Mesothelial cell of epicardium (in vitro differentiated cells): Measurements from ENCODE around the gene ADRM1. TPM values are rescaled to one million over a fixed set of nuclear protein-coding genes. Genes with fewer than 3 reads are reported as not detected.

Source experiments
- DNase-seq, 2 experiments: peaks; one replicate each; pipeline ENCODE4 v3.0.0; 2021; ENCODE audit warnings: low spot score in 2 of 2; ENCODE audit not compliant: unreplicated experiment in 2 of 2
- H3K27ac Mint-ChIP-seq: 2 replicates; pipeline ENCODE4 v1.8.0; 2021; ENCODE audit warnings: mixed read lengths
- H3K27me3 Mint-ChIP-seq: 2 replicates; pipeline ENCODE4 v1.8.0; 2021; ENCODE audit warnings: low read depth, mixed read lengths
- H3K36me3 Mint-ChIP-seq: 2 replicates; pipeline ENCODE4 v1.8.0; 2021; ENCODE audit warnings: mixed read lengths
- H3K4me1 Mint-ChIP-seq: 2 replicates; pipeline ENCODE4 v1.8.0; 2021; ENCODE audit warnings: mixed read lengths
- H3K4me3 Mint-ChIP-seq: 2 replicates; pipeline ENCODE4 v1.8.0; 2021; ENCODE audit warnings: mild to moderate bottlenecking, moderate library complexity, mixed read lengths
- H3K9me3 Mint-ChIP-seq: 2 replicates; pipeline ENCODE4 v1.8.0; 2021; ENCODE audit warnings: mixed read lengths
- total RNA-seq: library from RNA; stranded (reverse); gene quantifications from 3 replicates; pipeline ENCODE4 v1.2.1, GENCODE V29; 2021
- TF ChIP-seq, protein P1 (sequence below): fragments of 200-600 bp; sonication (generic); IDR thresholded peaks from one replicate; pipeline ENCODE4 v1.5.0; 2021; ENCODE audit warnings: antibody characterized with exemption; ENCODE audit not compliant: unreplicated experiment

Gene ADRM1
- total RNA-seq, 1 donor from 2014 or later: 59.0 TPM

DNA sequence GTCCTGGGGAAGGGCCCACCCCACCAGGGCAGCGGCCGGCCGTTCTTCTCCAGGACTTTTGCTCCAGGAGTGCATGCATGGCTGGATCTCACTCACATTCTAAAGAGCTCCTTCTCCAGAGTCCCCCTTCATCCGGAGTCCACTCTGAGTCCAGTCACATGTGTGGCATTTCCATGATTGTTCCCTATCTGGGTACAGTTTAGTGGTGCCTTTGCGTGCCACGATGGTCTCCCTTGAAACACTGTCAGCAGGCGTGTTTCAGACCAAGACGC, 43.6 kb upstream of the ADRM1 start:
- DNase-seq: no peak
- Mint-ChIP-seq H3K27me3 (no peaks in the 10 kb centered on the region), H3K9me3 (no peaks in the 10 kb centered on the region), H3K27ac (no peak overlapping the region), H3K4me1 (no peaks in the 10 kb centered on the region), H3K36me3 (peaks cover 24% of the 10 kb centered on the region), H3K4me3 (no peak overlapping the region)
- TF ChIP-seq, protein P1, sequence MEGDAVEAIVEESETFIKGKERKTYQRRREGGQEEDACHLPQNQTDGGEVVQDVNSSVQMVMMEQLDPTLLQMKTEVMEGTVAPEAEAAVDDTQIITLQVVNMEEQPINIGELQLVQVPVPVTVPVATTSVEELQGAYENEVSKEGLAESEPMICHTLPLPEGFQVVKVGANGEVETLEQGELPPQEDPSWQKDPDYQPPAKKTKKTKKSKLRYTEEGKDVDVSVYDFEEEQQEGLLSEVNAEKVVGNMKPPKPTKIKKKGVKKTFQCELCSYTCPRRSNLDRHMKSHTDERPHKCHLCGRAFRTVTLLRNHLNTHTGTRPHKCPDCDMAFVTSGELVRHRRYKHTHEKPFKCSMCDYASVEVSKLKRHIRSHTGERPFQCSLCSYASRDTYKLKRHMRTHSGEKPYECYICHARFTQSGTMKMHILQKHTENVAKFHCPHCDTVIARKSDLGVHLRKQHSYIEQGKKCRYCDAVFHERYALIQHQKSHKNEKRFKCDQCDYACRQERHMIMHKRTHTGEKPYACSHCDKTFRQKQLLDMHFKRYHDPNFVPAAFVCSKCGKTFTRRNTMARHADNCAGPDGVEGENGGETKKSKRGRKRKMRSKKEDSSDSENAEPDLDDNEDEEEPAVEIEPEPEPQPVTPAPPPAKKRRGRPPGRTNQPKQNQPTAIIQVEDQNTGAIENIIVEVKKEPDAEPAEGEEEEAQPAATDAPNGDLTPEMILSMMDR: no peak

DNA sequence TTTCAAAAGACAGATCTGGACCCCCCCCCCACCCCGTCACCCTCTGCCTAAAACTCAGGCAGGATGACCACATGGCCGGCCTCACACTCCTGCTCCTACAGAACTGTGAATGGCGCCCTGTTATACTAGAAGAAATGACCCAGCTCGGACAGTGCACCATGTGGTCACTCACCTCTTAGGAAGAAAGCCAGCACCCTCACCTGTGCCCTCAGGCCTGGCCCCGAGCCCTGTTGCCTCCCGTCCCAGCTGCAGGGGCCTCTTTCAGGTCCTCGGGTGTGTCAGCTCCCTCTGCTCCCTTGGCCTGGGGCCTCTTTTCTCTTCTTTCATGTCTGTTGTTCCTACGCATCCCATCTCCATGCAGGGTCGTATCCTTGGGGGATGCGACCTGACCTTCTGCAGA, 40.7 kb upstream of the ADRM1 start:
- DNase-seq: no peak
- H3K9me3 Mint-ChIP-seq: peaks cover 7% of the 10 kb centered on the region
- TF ChIP-seq, protein P1: no peak
- H3K4me3 Mint-ChIP-seq: no peak overlapping the region
- H3K4me1 Mint-ChIP-seq: no peaks in the 10 kb centered on the region
- H3K27me3 Mint-ChIP-seq: no peaks in the 10 kb centered on the region
- H3K36me3 Mint-ChIP-seq: peaks cover 39% of the 10 kb centered on the region
- H3K27ac Mint-ChIP-seq: no peak overlapping the region

DNA sequence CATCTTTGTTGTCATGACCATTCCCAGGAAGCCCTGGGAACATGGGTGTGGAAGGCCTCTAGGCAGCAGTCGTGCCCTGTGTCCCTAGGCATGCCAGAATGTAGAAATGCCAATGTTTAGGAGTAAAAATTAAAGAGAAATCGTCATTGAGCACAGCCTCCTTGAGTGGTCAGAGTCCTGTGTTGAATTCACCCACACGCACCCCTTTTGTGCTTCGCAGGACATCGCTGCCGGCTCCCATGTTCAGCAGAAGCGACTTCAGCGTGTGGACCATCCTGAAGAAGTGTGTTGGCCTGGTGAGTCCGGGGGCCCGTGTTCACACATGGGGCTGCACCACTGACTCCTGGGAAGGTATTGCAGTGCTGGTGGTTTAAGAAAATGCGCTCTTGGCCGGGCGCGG, 39.4 kb upstream of the ADRM1 start:
- Mint-ChIP-seq H3K4me1 (no peaks in the 10 kb centered on the region), H3K27me3 (no peaks in the 10 kb centered on the region), H3K4me3 (no peak overlapping the region), H3K36me3 (peaks cover 43% of the 10 kb centered on the region), H3K27ac (no peak overlapping the region), H3K9me3 (peaks cover 7% of the 10 kb centered on the region)
- DNase-seq: no peak
- TF ChIP-seq, protein P1: no peak

DNA sequence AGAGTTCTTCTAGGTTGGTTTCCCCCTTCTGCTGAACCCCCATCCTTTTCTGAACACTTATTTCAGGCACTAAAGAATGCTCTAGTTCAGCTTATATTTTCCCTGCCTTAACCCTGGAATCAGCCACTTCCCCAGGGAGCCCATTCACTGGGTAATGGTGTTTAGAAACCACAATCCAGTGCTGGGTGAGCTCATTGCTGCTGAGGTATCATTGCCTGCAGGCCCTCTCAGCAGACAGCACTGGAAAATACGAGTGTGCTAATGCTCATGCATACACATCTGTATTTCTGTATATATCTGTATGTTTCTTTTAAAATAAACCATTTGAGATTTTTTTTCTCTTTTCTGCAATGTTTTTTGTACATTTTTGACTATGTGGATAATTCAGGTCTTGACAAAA, 37.4 kb upstream of the ADRM1 start:
- H3K27ac Mint-ChIP-seq: no peak overlapping the region
- H3K9me3 Mint-ChIP-seq: peaks cover 7% of the 10 kb centered on the region

DNA sequence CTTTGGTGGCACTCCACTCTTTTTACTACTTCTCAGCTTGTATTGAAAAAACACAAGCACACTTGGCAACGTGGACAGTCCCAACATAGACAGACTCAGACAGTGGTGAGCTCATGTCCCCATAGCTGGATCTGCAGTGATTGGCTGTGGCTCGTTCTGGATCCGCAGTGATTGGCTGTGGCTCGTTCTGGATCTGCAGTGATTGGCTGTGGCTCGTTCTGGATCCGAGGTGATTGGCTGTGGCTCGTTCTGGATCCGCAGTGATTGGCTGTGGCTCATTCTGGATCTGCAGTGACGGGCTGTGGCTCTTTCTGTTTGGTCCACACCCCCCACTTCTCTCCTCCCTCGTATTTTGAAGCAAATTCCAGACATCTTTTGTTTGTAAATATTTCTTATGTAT, 36.5 kb upstream of the ADRM1 start:
- H3K9me3 Mint-ChIP-seq: peaks cover 7% of the 10 kb centered on the region
- H3K4me1 Mint-ChIP-seq: no peaks in the 10 kb centered on the region
- H3K27ac Mint-ChIP-seq: no peak overlapping the region
- TF ChIP-seq, protein P1: no peak
- no peaks in the 10 kb centered on the region for H3K27me3 Mint-ChIP-seq
- no peak for DNase-seq
- peaks cover 45% of the 10 kb centered on the region for H3K36me3 Mint-ChIP-seq
- no peak overlapping the region for H3K4me3 Mint-ChIP-seq

More for the DNA sequence above, 37.4 kb upstream of the ADRM1 start:
- H3K4me3 Mint-ChIP-seq: no peak overlapping the region
- peaks cover 45% of the 10 kb centered on the region for H3K36me3 Mint-ChIP-seq
- no peaks in the 10 kb centered on the region for H3K4me1 Mint-ChIP-seq
- DNase-seq: no peak
- TF ChIP-seq, protein P1: no peak
- no peaks in the 10 kb centered on the region for H3K27me3 Mint-ChIP-seq

DNA sequence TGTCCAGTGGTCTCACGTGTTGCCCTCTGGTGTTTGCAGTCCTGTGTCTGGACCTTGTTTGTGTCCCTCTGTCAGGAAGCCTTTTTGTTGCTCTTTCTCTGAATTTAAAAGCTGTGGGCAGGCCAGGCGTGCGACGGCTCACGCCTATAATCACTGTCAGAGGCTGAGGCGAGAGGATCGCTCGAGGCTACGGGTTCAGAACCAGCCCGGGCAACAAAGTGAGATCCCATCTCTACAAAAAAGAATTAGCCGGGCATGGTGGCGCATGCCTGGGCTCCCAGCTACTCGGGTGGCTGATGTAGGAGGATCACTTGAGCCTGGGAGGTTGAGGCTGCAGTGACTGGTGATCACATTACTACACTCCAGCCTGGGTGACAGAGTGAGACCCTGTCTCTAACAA, 35.9 kb upstream of the ADRM1 start:
- TF ChIP-seq, protein P1: no peak
- Mint-ChIP-seq H3K27ac (no peak overlapping the region), H3K27me3 (no peaks in the 10 kb centered on the region), H3K9me3 (peaks cover 7% of the 10 kb centered on the region), H3K36me3 (peaks cover 44% of the 10 kb centered on the region), H3K4me3 (no peak overlapping the region), H3K4me1 (no peaks in the 10 kb centered on the region)
- DNase-seq: no peak
